H9 (cell line): ENCODE measurements around the gene ETV5. TPM values are rescaled to one million over a fixed set of nuclear protein-coding genes. Genes with fewer than 3 reads are reported as not detected.

Source experiments
- DNase-seq: peaks from one replicate; pipeline ENCODE4 v3.0.0-alpha.2; 2017
- H2AFZ ChIP-seq: one replicate; pipeline ENCODE4 v1.6.1; 2013; ENCODE audit warnings: mild to moderate bottlenecking, low read length, control low read depth, moderate library complexity
- H2AK5ac ChIP-seq: 2 replicates; pipeline ENCODE4 v1.6.1; 2013; ENCODE audit warnings: low read length, control low read depth, mixed read lengths; ENCODE audit not compliant: insufficient read length
- H2BK120ac ChIP-seq: one replicate; pipeline ENCODE4 v1.6.1; 2013; ENCODE audit warnings: low read depth, mild to moderate bottlenecking, low read length, control low read depth, inconsistent platforms; ENCODE audit not compliant: poor library complexity, severe bottlenecking
- H2BK12ac ChIP-seq: 2 replicates; pipeline ENCODE4 v1.6.1; 2013; ENCODE audit warnings: low read length, control low read depth, mixed read lengths, low read depth; ENCODE audit not compliant: insufficient read length
- H2BK15ac ChIP-seq: 2 replicates; pipeline ENCODE4 v1.6.1; 2013; ENCODE audit warnings: low read depth, low read length, control low read depth
- H2BK20ac ChIP-seq: one replicate; pipeline ENCODE4 v1.6.1; 2013; ENCODE audit warnings: low read depth, mild to moderate bottlenecking, low read length, control low read depth, inconsistent platforms; ENCODE audit not compliant: poor library complexity, severe bottlenecking
- H2BK5ac ChIP-seq: 2 replicates; pipeline ENCODE4 v1.6.1; 2013; ENCODE audit warnings: low read length, control low read depth, mixed read lengths; ENCODE audit not compliant: insufficient read length
- H3K14ac ChIP-seq: 2 replicates; pipeline ENCODE4 v1.6.1; 2013; ENCODE audit warnings: low read length, control low read depth; ENCODE audit not compliant: insufficient read depth
- H3K18ac ChIP-seq: 2 replicates; pipeline ENCODE4 v1.6.1; 2013; ENCODE audit warnings: low read depth, mild to moderate bottlenecking, mixed read lengths, low read length, control low read depth; ENCODE audit not compliant: insufficient read length
- H3K23ac ChIP-seq: 2 replicates; pipeline ENCODE4 v1.6.1; 2013; ENCODE audit warnings: low read length, control low read depth, mixed read lengths, low read depth; ENCODE audit not compliant: insufficient read length
- H3K23me2 ChIP-seq: 2 replicates; pipeline ENCODE4 v1.6.1; 2013; ENCODE audit warnings: low read depth, mild to moderate bottlenecking, mixed read lengths, low read length, control low read depth; ENCODE audit not compliant: insufficient read length, poor library complexity, severe bottlenecking
- H3K27ac ChIP-seq: 2 replicates; pipeline ENCODE4 v1.5.1; 2013; ENCODE audit warnings: low read length, control low read depth, mixed read lengths, low read depth; ENCODE audit not compliant: insufficient read length
- H3K27me3 ChIP-seq: 2 replicates; pipeline ENCODE4 v1.6.1; 2013; ENCODE audit warnings: low read length, control low read depth, inconsistent platforms; ENCODE audit not compliant: insufficient read depth
- H3K4ac ChIP-seq: 2 replicates; pipeline ENCODE4 v1.6.1; 2013; ENCODE audit warnings: low read depth, mild to moderate bottlenecking, control low read depth, inconsistent platforms, low read length, moderate library complexity
- H3K4me1 ChIP-seq: 2 replicates; pipeline ENCODE4 v1.6.1; 2013; ENCODE audit warnings: low read length, control low read depth, inconsistent platforms; ENCODE audit not compliant: insufficient read depth
- H3K4me2 ChIP-seq: 2 replicates; pipeline ENCODE4 v1.6.1; 2013; ENCODE audit warnings: low read length, control low read depth, mixed read lengths; ENCODE audit not compliant: insufficient read length, insufficient read depth
- H3K56ac ChIP-seq: 2 replicates; pipeline ENCODE4 v1.6.1; 2013; ENCODE audit warnings: low read depth, mild to moderate bottlenecking, mixed read lengths, low read length, control low read depth; ENCODE audit not compliant: insufficient read length
- H3K79me1 ChIP-seq: 2 replicates; pipeline ENCODE4 v1.6.1; 2013; ENCODE audit warnings: low read depth, mild to moderate bottlenecking, moderate library complexity, low read length, control low read depth, inconsistent platforms; ENCODE audit not compliant: insufficient read depth, poor library complexity, severe bottlenecking
- H3K79me2 ChIP-seq: 2 replicates; pipeline ENCODE4 v1.6.1; 2013; ENCODE audit warnings: low read length, control low read depth, inconsistent platforms; ENCODE audit not compliant: insufficient read depth
- H3K9ac ChIP-seq: 2 replicates; pipeline ENCODE4 v1.6.1; 2013; ENCODE audit warnings: low read length, control low read depth, mixed read lengths; ENCODE audit not compliant: insufficient read length; ENCODE audit errors: extremely low read depth
- H3K9me3 ChIP-seq: one replicate; pipeline ENCODE4 v1.6.1; 2013; ENCODE audit warnings: low read depth, low read length, inconsistent platforms; ENCODE audit not compliant: control insufficient read depth
- H3T11ph ChIP-seq: one replicate; pipeline ENCODE4 v1.6.1; 2013; ENCODE audit warnings: mild to moderate bottlenecking, low read length, control low read depth, inconsistent platforms
- H4K20me1 ChIP-seq: one replicate; pipeline ENCODE4 v1.6.1; 2013; ENCODE audit not compliant: control insufficient read depth, insufficient read length, insufficient read depth
- H4K5ac ChIP-seq: 2 replicates; pipeline ENCODE4 v1.6.1; 2013; ENCODE audit warnings: low read depth, mild to moderate bottlenecking, mixed read lengths, low read length, control low read depth; ENCODE audit not compliant: insufficient read length
- H4K8ac ChIP-seq: replicated peaks from 2 replicates; pipeline ENCODE4 v1.6.1; 2013; ENCODE audit warnings: low read length, control low read depth, mixed read lengths, low read depth; ENCODE audit not compliant: insufficient read length
- H4K91ac ChIP-seq: 2 replicates; pipeline ENCODE4 v1.6.1; 2013; ENCODE audit warnings: low read depth, mild to moderate bottlenecking, moderate library complexity, mixed read lengths, low read length, control low read depth; ENCODE audit not compliant: insufficient read length
- H3K27ac Mint-ChIP-seq, 3 experiments: 2 replicates in 2 of 3; 3 replicates in 1 of 3; pipeline ENCODE4 v1.8.0; 2020 to 2021; ENCODE audit warnings: mixed read lengths in 3 of 3, mild to moderate bottlenecking in 1 of 3, moderate library complexity in 1 of 3
- H3K27me3 Mint-ChIP-seq: 2 replicates; pipeline ENCODE4 v1.8.0; 2021; ENCODE audit warnings: low read depth, mild to moderate bottlenecking, moderate library complexity, mixed read lengths
- H3K36me3 Mint-ChIP-seq, 3 experiments: 2 replicates in 2 of 3; 3 replicates in 1 of 3; pipeline ENCODE4 v1.8.0; 2020 to 2021; ENCODE audit warnings: low read depth in 3 of 3, mixed read lengths in 3 of 3; ENCODE audit not compliant: insufficient read depth in 1 of 3
- H3K4me1 Mint-ChIP-seq, 2 experiments: 2 replicates each; pipeline ENCODE4 v1.8.0; 2020; ENCODE audit warnings: mixed read lengths in 2 of 2
- H3K4me3 Mint-ChIP-seq, 2 experiments: 2 replicates in 1 of 2; 3 replicates in 1 of 2; pipeline ENCODE4 v1.8.0; 2020 to 2021; ENCODE audit warnings: mild to moderate bottlenecking in 2 of 2, mixed read lengths in 2 of 2, moderate library complexity in 1 of 2
- H3K9me3 Mint-ChIP-seq, 2 experiments: 2 replicates in 1 of 2; 3 replicates in 1 of 2; pipeline ENCODE4 v1.8.0; 2020; ENCODE audit warnings: mild to moderate bottlenecking in 2 of 2, mixed read lengths in 2 of 2, moderate library complexity in 1 of 2
- CTCF ChIP-seq: fragments of 200-600 bp; sonication (generic); conservative IDR thresholded peaks from 3 replicates; pipeline ENCODE4 v1.8.0; 2021; ENCODE audit warnings: antibody characterized with exemption, mild to moderate bottlenecking
- WGBS: extraction: QIAGEN DNeasy Blood & Tissue Kit; methylation state at CpG from one replicate; pipeline ENCODE4 v1.1.7; 2013; ENCODE audit warnings: missing lambda C conversion rate, low lambda C conversion rate, mixed read lengths; ENCODE audit not compliant: insufficient read length; ENCODE audit errors: extremely low coverage; 5-methylcytosine and 5-hydroxymethylcytosine counted together
- total RNA-seq: library from RNA; stranded (reverse); gene quantifications from 2 replicates; pipeline ENCODE4 v1.2.1, GENCODE V29; 2021

ETV5 gene
- total RNA-seq, 1 experiment from 2014 or later: 7.7 TPM

GRCh38 chr3:186035277-186035676 is 73.6 kb downstream of the ETV5 start:
- Histone ChIP-seq H3K9ac (no peak overlapping the region), H4K8ac (no peak overlapping the region), H4K91ac (no peak overlapping the region), H2BK12ac (no peak overlapping the region), H2AK5ac (no peak overlapping the region), H2BK120ac (no peak overlapping the region), H3K27ac (no peak overlapping the region), H3K56ac (no peak overlapping the region), H3T11ph (no peak overlapping the region), H4K20me1 (no peaks in the 10 kb centered on the region), H3K4me2 (no peak overlapping the region), H3K4ac (no peak overlapping the region), H3K79me2 (no peaks in the 10 kb centered on the region), H2AFZ (no peak overlapping the region), H3K9me3 (no peaks in the 10 kb centered on the region), H3K18ac (no peak overlapping the region), H3K14ac (no peak overlapping the region), H2BK15ac (no peak overlapping the region), H2BK20ac (no peak overlapping the region), H3K4me1 (no peaks in the 10 kb centered on the region), H3K27me3 (no peaks in the 10 kb centered on the region), H3K23me2 (no peaks in the 10 kb centered on the region), H2BK5ac (no peak overlapping the region), H4K5ac (no peak overlapping the region), H3K79me1 (no peaks in the 10 kb centered on the region), H3K23ac (no peak overlapping the region)
- WGBS: no CpG with 5 or more reads among the region's 4 CpGs
- no peak for TF ChIP-seq CTCF
- Mint-ChIP-seq H3K36me3 (peaks cover 0 to 15% (median 2%) of the 10 kb centered on the region in 3 experiments; a peak in 5 of 7 replicates), H3K27ac (no peak overlapping the region), H3K27me3 (no peaks in the 10 kb centered on the region; the same call in none of the 2 replicates), H3K9me3 (peaks cover 15 to 16% of the 10 kb centered on the region in 2 experiments), H3K4me1 (0 out of 4 replicates have a peak, but pooled peaks cover 0 to 3% of the 10 kb centered on the region in 2 experiments), H3K4me3 (no peak overlapping the region)
- DNase-seq: no peak
